PC-9 (cell line): Measurements from ENCODE around the gene FNDC1.

Experiments used
- EZH2 ChIP-seq: fragments of 200-600 bp; sonication (generic); IDR thresholded peaks from 2 replicates; pipeline ENCODE4 v1.8.0; 2017; ENCODE audit warnings: antibody characterized with exemption, low read depth
- TF ChIP-seq, protein P1 (sequence below): fragments of 200-600 bp; sonication (generic); conservative IDR thresholded peaks from 2 replicates; pipeline ENCODE4 v1.6.1; 2017; ENCODE audit warnings: mixed run types, antibody characterized with exemption, mild to moderate bottlenecking, moderate library complexity

DNA sequence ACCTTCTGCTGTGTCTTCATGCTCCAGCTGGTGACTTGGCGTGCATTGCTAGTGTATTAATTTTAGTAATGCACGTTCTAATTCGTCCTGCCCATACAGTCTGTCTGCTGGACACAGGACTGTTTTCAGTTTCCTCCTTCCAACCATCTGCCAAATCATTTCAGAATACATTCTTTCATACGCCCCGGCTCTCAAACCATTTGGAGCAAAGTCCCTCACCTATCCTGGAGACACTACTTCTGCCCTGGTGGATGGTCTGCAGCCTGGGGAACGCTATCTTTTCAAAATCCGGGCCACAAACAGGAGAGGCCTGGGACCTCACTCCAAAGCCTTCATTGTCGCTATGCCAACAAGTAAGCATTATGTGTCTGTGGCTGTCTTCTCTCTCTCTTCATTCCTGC is 60.5 kb downstream of the FNDC1 start:
- TF ChIP-seq, protein P1, sequence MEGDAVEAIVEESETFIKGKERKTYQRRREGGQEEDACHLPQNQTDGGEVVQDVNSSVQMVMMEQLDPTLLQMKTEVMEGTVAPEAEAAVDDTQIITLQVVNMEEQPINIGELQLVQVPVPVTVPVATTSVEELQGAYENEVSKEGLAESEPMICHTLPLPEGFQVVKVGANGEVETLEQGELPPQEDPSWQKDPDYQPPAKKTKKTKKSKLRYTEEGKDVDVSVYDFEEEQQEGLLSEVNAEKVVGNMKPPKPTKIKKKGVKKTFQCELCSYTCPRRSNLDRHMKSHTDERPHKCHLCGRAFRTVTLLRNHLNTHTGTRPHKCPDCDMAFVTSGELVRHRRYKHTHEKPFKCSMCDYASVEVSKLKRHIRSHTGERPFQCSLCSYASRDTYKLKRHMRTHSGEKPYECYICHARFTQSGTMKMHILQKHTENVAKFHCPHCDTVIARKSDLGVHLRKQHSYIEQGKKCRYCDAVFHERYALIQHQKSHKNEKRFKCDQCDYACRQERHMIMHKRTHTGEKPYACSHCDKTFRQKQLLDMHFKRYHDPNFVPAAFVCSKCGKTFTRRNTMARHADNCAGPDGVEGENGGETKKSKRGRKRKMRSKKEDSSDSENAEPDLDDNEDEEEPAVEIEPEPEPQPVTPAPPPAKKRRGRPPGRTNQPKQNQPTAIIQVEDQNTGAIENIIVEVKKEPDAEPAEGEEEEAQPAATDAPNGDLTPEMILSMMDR: no peak
- TF ChIP-seq EZH2: no peak
